ENCODE measurements around the gene NOTCH2.

The NOTCH2 gene

GRCh38 chr1:119933397-119933796 is 136.1 kb downstream of the NOTCH2 start:
- TF ChIP-seq CTCF (IDR thresholded peaks at IDR 0.05; ENCODE audit: insufficient read depth, missing control alignments), result no peak
- FAIRE-seq, result no peak

DNA sequence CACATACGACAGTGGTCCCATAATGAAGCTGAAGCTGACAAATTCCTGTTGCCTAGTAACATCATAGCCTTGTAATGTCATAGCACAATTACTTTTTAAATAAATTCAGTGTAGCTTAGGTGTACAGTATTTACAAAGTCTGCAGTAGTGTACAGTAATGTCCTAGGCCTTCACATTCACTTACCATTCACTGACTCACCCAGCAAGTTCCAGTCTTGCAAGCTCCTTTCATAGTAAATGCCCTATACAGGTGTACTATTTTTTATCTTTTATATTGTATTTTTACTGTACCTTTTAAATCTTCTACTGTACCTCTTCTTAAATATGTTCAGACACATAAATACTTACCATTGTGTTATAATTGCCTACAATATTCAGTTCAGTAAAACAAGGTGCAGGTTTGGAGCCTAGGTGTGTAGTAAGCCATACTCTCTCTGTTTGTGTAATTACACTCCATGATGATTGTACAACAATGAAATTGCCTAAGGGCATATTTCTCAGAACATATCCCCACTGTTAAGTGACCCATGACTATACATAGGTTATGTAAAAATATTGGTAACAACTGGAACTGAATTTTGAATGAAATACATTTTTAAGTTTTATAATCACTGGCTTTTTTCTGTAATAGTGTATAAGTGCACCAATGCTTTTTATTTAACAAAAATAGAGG is 139.7 kb downstream of the NOTCH2 start:
- DNase-seq (ENCODE audit: insufficient read length, low spot score) (no peak), FAIRE-seq (no peak)
- TF ChIP-seq CTCF (IDR thresholded peaks at IDR 0.05; ENCODE audit: insufficient read depth, missing control alignments), result no peak

More at GRCh38 chr1:119933397-119933796, 136.1 kb downstream of the NOTCH2 start:
- no peak for DNase-seq (ENCODE audit: insufficient read length, low spot score)

GRCh38 chr1:119926553-119926952 is 142.9 kb downstream of the NOTCH2 start:
- TF ChIP-seq CTCF (IDR thresholded peaks at IDR 0.05; ENCODE audit: insufficient read depth, missing control alignments), result no peak
- FAIRE-seq, result no peak
- no peak for DNase-seq (ENCODE audit: insufficient read length, low spot score)

GRCh38 chr1:119924948-119925898 is 144.2 kb downstream of the NOTCH2 start:
- no peak for TF ChIP-seq CTCF (IDR thresholded peaks at IDR 0.05; ENCODE audit: insufficient read depth, missing control alignments)
- FAIRE-seq, result no peak
- DNase-seq (ENCODE audit: insufficient read length, low spot score), result no peak

DNA sequence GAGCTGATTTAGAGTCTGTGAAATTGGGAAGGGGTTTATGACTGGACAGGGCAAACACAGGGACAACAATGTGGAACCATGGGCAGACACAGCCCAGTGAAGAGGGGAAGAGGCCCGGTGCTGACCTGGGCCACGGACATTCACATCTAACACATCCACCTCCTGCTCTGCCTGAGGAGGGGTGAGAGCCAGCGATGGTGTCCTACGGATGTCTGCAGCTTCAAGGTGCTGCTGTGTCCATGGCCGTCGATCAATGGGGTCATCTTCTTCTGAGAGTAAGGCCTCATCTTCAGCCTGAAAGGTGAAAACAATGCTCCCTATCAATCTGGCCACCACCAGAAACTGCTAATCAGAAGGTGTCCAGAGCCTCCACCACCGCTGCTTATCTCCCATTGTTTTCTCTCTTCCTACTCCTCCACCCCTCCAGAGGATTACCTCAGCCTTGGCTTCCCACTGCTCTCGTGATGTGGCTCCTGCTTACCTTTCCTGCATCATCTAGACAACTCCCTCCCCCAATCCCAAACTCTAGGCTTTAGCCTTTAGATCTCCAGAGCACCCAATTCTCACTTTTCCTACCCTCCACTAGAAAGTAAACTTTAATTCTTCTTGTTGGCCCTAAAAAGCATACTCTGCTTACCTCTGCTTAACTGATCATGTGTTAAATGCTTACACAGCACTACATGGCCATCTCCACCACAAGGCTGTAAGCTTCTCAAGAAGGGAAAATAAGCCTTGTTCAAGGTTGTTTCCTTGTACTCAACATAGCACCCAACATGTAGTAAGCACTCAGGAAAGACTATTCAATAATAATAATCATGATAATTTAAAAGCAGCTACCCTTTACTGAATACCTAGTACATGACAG is 149.1 kb downstream of the NOTCH2 start:
- DNase-seq (ENCODE audit: insufficient read length, low spot score) (no peak), FAIRE-seq (no peak)
- TF ChIP-seq CTCF (IDR thresholded peaks at IDR 0.05; ENCODE audit: insufficient read depth, missing control alignments), result no peak

DNA sequence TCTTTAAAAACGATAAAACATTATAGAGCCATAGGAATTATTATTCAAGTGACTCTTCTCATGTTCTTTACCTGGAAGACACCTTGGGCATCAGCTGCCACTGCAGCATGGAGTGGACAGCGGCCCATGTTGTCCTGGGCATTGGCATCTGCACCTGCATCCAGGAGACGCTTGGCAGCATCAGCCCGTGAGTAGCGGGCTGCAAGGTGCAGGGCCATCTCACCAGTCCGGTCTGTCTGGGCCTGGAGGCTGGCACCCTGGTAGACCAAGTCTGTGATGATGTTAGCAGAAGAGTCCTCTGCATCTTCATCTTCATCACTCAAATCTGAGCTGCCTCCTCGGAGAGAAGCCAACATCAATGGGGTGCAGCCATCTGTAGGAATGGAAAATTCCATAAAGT is 150.2 kb downstream of the NOTCH2 start:
- no peak for TF ChIP-seq CTCF (IDR thresholded peaks at IDR 0.05; ENCODE audit: insufficient read depth, missing control alignments)
- FAIRE-seq (no peak), DNase-seq (ENCODE audit: insufficient read length, low spot score) (no peak)

Measured in D721Med (cell line).